ENCODE results near the gene PSME3.
A peak's percentile ranks its signal among the peaks of the same experiment; 100 is the strongest.

PSME3 gene, protein sequence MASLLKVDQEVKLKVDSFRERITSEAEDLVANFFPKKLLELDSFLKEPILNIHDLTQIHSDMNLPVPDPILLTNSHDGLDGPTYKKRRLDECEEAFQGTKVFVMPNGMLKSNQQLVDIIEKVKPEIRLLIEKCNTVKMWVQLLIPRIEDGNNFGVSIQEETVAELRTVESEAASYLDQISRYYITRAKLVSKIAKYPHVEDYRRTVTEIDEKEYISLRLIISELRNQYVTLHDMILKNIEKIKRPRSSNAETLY

DNA sequence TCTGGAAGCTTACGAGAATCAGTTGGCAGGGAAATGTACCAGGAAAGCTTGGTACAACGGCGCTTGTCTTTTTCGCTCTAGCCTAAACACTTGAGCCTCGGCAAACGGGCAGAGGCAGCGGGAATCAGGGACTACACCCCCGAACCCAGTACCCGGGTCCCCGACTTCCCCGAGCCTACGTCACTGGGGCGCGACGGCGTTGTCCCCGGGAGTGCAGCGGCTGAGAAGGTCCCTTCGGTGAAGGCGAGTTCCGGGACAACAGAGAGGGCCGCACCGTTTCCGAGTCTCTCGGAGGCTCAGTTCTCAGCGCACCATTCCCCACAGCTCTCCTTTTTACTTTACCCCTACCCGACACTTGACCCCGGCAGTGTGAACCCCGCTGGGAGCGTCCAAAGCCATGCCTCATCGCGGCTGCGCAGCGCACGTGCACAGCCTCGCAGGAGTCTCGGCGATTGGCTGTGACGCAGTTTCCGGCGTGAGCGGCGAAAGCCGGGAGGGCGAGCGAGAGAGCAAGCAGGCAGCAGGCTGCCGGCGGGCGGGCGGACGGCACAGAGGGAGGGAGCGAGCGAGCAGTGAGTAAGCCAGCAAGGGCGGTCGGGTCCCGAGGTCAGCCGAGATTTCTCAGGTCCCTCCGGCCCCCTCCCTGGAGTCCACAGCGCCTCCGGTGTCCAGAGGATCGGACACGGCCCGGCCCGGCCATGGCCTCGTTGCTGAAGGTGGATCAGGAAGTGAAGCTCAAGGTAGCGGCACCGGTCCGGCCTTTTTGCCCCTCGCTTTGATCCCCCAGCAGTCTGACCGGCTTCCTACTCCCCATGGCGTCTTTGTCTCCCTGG lies at the start of gene PSME3:
Gene PSME3, plus strand, starts transcription at position 464 of the 833 bp plus-strand sequence. Its CDS starts 235 bp downstream, at position 699.
- peak; percentile 85 to 88 for DNase-seq (ENCODE audit: low read depth in 2 of 2)

DNA sequence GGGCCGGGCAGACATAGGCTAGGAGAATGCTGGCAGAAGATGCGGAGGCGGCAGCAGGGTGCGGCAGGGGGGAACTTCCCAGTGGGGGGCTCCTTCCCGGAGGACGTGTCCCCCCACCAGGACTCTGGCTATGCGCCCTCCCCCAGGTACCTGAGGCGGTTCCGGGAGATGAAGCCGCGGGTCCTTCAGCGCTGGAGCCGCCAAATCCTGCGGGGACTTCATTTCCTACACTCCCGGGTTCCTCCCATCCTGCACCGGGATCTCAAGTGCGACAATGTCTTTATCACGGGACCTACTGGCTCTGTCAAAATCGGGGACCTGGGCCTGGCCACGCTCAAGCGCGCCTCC lies 49.4 kb upstream of the PSME3 start:
- DNase-seq (ENCODE audit: low read depth in 2 of 2) = no peak

DNA sequence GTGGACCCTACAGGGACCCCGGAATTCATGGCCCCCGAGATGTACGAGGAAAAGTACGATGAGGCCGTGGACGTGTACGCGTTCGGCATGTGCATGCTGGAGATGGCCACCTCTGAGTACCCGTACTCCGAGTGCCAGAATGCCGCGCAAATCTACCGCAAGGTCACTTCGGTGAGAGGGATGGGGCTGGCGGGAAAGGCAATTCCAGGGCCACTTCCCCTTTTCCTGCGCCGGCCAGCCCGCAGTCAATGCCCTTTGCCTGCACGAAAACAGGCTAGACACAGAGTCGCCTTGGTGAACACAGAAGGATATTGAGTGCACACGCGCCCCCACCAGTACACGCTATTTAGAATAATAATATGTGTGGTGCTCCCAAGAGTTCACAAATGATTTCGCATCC lies 48.8 kb upstream of the PSME3 start:
- DNase-seq (ENCODE audit: low read depth in 2 of 2) = no peak

DNA sequence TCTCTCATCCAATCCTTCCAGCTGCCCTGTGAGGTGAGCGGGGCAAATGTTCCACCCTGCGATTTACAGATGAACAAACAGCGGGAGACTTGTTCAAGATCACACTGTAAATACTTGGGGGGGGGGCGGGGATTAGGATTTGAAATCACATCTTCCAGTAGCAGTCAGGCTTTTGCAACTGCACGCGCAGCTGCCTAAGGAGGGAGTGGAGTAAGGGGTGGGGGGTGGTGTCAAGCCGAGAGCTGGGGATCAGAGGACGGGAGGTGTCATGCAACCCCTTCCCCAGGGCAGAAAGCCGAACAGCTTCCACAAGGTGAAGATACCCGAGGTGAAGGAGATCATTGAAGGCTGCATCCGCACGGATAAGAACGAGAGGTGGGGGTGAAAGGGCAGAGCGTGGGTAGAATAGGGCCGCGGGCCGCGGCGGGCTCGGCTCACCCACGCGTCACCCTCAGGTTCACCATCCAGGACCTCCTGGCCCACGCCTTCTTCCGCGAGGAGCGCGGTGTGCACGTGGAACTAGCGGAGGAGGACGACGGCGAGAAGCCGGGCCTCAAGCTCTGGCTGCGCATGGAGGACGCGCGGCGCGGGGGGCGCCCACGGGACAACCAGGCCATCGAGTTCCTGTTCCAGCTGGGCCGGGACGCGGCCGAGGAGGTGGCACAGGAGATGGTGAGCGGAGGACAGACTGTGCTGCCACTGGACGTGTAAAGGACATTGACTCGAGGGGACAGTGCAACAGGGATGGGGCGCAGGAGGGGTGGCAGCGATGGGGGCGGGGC lies 48.2 kb upstream of the PSME3 start:
- no peak for DNase-seq (ENCODE audit: low read depth in 2 of 2)

DNA sequence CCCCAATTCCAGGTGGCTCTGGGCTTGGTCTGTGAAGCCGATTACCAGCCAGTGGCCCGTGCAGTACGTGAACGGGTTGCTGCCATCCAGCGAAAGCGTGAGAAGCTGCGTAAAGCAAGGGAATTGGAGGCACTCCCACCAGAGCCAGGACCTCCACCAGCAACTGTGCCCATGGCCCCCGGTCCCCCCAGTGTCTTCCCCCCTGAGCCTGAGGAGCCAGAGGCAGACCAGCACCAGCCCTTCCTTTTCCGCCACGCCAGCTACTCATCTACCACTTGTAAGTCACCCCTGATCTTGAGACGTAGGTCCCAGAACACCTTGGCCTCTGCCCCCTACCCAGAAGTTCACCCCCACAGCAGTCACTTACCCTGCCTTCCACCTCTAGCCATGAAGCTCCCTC lies 45.9 kb upstream of the PSME3 start:
- no peak for DNase-seq (ENCODE audit: low read depth in 2 of 2)

DNA sequence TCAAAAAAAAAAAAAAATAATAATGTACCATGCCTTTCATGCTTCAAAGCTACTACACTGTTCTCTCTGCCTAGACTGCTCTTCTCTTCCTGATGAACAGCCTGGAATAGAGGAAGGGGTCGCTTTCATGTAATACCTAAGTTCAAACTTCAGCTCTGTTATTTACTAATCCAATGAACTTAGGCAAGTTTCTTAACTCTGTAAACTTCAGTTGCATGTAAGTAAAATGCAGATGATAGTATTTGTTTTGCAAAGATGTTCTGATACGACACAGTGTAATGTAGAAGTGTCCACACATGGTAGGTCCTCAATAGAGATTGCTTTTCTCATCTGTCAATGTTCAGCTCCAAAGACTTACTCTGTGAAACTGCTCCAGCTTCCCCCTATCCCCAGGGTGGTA lies 41.2 kb upstream of the PSME3 start:
- DNase-seq (ENCODE audit: low read depth in 2 of 2) = no peak

DNA sequence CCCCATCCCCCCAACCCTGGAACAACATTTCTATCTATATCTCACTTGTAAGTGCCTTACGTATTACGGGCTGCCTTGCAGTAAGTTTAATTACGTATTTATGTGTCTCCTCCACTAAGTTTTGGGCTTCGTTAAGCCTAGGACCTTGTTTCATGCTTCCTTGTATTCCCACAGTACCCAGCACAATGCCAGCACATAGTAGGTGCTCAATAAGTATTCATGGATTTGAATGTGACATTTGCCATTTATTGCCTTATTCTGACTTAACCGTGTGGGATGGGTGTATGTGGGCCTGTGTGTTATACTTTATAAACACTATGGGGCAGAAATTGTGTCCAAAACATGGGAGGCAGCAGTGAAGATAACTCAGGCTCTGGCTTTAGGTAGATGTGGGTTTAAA lies 40.7 kb upstream of the PSME3 start:
- DNase-seq (ENCODE audit: low read depth in 2 of 2) = no peak

DNA sequence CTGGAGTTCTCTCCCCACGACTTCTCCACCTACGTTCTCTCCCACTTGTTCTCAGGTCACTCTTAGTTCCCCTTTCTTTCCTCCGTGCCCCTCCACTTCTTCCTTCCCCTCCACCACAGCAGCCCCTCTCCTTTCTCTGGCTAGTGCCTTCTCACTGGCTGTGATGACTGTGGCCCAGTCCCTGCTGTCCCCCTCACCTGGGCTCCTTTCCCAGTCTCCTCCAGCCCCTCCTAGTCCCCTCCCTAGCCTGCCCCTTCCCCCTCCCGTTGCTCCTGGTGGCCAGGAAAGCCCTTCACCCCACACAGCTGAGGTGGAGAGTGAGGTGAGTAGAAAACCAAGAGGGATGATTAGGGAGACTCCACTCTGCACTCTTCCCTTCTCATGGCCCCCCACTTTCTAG lies 38.1 kb upstream of the PSME3 start:
- no peak for DNase-seq (ENCODE audit: low read depth in 2 of 2)

DNA sequence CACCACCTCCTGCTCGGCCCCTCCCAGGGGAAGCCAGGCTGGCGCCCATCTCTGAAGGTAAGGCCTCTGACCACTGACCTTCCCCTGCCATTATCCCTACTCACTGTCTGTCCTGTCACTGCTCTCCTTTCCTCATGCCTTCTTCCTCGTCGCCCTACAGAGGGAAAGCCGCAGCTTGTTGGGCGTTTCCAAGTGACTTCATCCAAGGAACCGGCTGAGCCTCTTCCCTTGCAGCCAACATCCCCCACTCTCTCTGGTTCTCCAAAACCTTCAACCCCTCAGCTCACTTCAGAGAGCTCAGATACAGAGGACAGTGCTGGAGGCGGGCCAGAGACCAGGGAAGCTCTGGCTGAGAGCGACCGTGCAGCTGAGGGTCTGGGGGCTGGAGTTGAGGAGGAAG lies 37.7 kb upstream of the PSME3 start:
- DNase-seq (ENCODE audit: low read depth in 2 of 2) = no peak

DNA sequence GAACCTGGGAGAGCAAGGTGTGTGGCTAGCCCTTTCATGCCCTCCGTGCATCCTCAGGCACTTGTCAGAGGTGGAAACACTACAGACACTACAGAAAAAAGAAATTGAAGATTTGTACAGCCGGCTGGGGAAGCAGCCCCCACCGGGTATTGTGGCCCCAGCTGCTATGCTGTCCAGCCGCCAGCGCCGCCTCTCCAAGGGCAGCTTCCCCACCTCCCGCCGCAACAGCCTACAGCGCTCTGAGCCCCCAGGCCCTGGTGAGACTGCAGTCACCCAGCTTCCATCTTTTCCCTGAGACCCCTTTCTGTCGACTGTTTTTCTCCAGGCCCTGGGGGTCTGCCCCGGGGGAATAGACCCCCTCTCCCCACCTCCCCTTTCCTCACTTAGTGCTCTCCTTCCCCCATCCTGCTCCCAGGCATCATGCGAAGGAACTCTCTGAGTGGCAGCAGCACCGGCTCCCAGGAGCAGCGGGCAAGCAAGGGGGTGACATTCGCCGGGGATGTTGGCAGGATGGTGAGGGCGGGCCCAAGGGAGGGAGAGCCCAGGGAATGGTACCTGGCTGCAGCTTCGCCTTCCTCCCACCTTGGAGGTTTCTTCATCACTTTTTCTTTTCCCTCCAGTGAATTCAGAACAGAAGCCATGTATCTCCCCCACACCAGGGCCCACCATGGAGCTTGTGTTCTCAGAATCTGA lies 37.0 kb upstream of the PSME3 start:
- no peak for DNase-seq (ENCODE audit: low read depth in 2 of 2)

DNA sequence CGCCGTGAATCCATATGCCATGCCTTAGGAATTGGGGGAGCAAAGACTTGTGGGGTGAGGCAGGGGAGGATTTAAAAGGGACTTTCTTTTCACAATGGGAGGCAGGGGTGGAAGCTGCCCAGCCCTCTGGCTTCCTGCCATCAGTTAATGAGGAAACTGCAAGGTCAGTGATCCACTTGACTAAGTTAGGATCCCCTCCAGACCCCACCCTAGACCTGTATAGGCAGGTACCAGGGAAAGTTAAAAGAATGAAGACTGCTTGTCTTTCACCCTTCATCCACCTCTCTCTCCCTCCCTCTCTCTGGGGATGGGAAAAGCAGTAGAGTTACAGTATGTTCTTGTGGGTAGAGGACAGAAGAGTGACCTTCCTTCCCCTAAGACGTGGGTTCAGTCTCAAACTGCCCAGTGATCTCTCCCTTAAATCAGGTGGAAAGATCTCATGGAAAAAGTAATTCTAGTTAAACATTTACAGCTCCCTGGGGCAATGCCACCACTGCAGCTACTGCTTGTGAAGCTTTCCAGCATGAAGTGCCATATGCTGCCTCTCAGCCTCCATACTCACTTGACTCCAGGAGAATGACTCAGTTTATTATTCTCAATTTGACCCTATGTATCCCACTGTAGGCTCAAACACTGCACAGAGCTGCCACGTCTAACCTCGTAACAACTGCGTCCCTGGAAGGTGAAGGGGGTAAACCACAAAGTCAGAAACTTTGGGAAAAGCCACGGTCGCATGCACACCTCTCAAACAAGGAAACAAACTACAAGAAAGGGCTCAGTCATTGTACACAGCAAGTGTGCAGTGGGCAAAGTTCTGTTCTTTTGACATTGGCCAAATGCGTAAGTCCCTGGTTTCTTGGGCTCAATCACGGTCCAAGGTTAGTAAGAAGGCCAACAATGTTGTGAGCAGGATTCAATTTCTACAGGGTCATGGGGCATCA lies 35.9 kb upstream of the PSME3 start:
- no peak for DNase-seq (ENCODE audit: low read depth in 2 of 2)

DNA sequence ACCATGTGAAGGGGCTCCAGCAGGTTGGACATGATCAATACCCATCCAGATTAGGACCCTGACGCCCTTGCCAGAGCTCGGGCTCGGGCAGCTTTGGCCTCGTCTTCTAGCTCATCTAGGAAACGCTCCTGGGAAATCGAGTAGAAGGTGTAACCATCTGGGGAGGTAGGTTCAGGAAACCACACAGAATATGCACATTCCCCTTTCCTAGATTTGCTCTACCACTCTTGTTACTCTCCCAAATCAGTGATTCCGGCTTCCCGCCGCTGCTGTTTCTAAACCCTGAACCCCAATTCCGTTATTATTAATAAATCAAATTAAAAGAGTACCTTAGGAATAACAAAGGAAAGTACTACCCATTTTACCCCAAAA lies 35.2 kb upstream of the PSME3 start:
- no peak for DNase-seq (ENCODE audit: low read depth in 2 of 2)

DNA sequence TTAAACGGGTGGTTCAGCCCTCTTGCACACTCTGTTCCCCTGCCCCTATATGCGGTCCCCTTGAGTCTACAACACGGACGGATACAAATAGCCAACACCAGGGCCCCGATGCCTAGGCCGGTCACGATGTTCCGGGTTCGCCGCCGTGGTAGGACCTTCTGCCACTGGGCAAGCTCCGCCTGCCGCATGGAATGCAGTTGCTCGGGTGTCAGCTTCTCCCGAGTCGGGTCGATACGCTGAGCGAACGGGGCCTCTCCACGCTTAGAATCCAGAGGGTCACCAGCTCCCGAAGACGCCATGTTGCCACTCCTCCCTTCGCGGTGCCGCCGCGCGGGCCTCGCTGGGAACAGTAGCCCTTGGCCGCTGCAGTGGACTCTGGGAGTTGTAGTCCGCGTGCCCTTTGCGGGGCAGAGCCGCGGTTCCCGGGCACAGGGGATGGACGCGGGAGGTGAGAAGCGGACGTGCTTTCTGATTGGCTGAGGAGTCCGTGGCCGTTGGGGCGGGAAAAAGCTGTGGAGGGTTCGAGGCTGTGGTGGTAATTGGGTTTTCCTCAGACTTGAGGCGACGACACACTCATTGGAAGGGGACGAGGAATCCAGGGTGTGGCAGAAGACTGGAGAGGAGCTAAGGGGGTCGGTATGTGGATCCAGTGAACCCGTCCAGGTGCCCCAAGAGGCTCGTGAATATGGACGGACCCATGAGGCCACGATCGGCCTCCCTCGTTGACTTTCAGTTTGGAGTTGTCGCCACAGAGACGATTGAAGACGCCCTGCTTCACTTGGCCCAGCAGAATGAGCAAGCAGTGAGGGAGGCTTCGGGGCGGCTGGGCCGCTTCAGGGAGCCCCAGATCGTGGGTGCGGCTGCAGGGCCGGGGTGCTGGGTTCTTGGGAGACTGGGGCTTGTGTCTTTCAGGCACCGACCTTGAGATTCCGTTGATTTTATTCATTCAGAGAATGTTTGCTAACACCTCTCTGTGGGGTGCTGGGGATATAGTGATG lies 34.5 kb upstream of the PSME3 start, which contains the start of the genes CNTD1 and COA3:
Gene CNTD1, plus strand, starts transcription at position 479 of the 998 bp plus-strand sequence. Its CDS starts 207 bp downstream, at position 686.
Gene COA3, minus strand, starts transcription at position 322 of the 998 bp plus-strand sequence. Its CDS starts 23 bp downstream, at position 299.
- DNase-seq (ENCODE audit: low read depth in 2 of 2) = peak; percentile 73 to 78

DNA sequence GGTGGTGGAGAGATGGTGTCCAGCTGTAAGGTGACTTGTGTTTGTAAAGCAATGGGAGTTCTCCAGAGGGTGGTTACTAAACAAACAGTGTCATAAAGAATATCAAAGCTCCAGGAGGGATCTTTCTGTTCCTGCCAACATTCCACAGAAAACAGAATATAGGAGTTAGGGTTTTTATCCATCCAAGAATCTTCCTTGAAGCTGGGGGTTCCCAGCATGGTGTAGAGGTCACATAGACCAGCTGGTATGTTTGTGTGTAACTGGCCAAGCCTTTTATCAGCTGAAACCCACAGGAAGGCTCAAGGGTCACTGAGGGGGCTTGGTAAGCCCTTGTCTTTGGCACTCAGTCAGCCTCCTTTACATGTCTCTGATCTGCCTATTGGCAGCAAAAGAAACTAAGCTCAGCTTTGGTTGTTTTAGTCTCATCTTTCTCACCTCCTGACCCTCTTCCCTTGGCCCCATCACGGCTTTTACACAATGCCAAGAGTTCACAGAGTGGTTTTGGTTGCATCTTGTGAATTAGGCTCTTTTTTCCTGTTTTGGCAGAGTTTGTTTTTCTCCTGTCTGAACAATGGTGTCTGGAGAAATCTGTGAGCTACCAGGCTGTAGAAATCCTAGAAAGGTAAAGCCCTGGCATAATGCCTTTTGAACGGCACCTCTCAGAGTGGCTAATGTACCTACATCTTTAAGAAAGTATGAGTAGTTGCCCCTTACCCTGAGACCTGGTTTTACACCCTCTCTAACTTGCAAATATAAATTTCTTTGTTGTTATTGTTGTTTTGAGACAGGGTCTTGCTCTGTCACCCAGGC lies 29.9 kb upstream of the PSME3 start:
- DNase-seq (ENCODE audit: low read depth in 2 of 2) = no peak

DNA sequence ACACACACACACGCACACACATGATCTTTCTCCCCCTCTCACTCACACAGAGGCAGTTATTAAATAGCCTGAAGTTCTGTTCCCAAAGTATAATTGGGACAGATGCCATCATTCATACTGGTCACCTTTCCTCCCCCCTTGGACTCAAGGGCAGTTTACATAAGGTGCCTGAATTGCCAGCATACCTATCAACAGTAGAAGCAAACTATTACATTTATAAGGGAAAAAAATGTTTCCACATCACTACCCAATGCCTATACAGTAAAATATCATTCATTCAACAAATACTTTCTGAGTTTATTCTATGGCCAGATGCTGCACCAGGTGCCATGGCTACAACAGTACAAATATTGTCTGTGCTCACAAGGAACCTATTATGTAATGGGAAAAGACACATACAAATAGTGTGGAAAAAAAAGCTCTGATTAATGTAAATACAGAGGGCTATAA lies 28.3 kb upstream of the PSME3 start:
- DNase-seq (ENCODE audit: low read depth in 2 of 2) = no peak

DNA sequence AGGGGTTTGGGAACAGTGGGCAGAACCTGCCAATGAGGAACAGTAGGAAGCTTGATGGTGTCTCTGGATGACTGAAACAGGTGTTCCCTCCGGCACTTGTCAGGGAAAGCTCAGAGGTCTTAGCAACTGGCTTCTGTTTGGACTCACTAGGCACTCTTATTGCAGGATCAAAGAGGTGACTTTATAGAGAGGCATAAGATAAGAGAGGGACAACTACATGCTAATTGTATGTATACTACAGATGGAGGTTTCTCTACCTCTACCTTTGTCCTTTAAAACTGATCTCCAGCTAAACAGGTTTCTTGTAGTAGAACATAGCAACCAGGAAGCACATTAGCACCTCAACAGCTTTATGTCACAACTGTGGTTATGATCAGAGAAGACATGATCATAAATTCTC lies 26.9 kb upstream of the PSME3 start:
- no peak for DNase-seq (ENCODE audit: low read depth in 2 of 2)

DNA sequence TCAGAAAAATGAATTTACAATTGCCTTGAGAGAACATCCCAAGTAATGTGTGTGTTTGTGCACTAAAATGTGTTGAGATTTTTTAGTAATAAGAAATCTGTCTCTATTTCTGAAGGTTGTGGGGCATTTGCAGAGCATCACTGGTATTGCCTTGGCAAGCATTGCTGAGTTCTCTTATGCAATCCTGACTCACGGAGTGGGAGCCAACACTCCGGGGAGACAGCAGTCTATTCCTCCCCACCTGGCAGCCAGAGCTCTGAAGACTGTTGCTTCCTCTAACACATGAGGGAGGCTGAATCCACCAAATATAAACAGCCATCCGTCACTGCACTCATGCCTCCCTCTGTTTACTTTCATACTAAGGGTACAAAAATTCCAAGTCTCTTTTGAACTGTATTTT lies 23.9 kb upstream of the PSME3 start:
- DNase-seq (ENCODE audit: low read depth in 2 of 2) = no peak

DNA sequence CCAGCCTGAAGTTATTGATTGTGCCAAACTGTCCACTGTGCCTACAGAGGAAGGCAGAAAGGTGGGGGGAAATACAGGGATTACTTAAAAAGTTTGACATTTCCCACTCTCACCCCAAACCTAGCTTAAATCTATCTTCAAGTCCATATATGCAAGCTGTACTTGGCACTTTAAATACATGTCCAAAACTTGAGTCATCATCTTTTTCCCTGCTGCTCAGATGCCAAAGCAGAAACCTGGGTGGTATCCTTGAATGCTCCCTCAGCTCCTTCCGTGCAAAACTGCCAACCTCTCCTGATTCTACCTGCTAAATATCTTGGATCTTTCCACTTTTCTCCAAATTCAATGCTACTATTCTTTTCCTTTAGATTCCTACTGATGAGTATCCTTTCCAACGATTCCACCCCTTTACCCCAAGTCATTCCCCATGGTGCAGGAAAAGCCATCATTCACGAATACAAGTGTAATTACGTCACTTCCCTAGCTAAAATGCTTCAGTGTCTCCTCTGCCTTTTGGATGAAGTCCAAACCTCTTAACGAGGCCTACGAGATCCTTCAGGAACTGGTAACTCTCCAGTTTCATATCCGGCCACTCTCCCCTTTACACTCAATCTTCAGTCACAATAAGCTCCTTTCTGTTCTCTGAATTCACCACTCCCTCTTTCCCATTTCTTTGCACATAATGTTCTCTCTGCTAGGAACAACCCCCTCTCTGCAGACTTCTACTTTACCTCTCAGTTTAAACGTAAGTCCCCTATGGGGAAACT lies 18.4 kb upstream of the PSME3 start:
- no peak for DNase-seq (ENCODE audit: low read depth in 2 of 2)
